ENCODE data around the gene XRCC3. TPM values are rescaled to one million over a fixed set of nuclear protein-coding genes. Genes with fewer than 3 reads are reported as not detected.

XRCC3 gene
- total RNA-seq, 1 donor from 2014 or later, result 6.9 TPM

DNA sequence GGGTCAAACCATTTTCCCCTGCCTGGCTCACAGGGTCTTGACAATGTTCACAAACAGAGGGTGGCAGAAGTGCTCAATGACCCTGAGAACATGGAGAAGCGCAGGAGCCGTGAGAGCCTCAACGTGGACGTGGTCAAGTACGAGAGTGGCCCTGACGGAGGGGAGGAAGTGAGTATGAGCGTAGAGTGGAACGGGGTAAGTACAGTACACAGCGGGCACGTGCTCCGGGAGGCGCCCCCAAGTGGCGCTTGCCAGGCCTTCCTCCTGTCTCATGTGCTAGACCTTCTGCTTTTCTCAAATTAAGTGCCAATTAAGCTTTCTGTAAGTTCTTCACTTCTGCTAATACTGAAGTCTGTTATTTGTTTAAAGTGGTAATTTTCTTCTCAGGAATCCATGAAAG, 35.9 kb downstream of the XRCC3 start:
- intact Hi-C loops (cut with DNase I), result no loop called here
- no peak for DNase-seq (ENCODE audit: extremely low spot score in 2 of 2)
- Histone ChIP-seq H3K27ac (no peak overlapping the region), H3K9me3 (no peaks in the 10 kb centered on the region), H3K27me3 (no peaks in the 10 kb centered on the region), H3K4me3 (no peak overlapping the region), H3K36me3 (peaks cover 0 to 94% of the 10 kb centered on the region in 2 donors), H3K4me1 (no peaks in the 10 kb centered on the region)
- TF ChIP-seq POLR2A (IDR thresholded peaks at IDR 0.05) (no peak), POLR2AphosphoS5 (IDR thresholded peaks at IDR 0.05; ENCODE audit: insufficient read depth in 1 of 2, low read depth in 1 of 2) (no peak), CTCF (IDR thresholded peaks at IDR 0.05) (no peak)

GRCh38 chr14:103676881-103677675, 38.2 kb downstream of the XRCC3 start:
- DNase-seq (ENCODE audit: extremely low spot score in 2 of 2), result no peak
- Histone ChIP-seq H3K27ac (no peak overlapping the region), H3K9me3 (no peaks in the 10 kb centered on the region), H3K27me3 (no peaks in the 10 kb centered on the region), H3K36me3 (peaks cover 0 to 95% of the 10 kb centered on the region in 2 donors), H3K4me3 (no peak overlapping the region), H3K4me1 (no peaks in the 10 kb centered on the region)
- intact Hi-C loops (cut with DNase I), result no loop called here
- TF ChIP-seq POLR2A (IDR thresholded peaks at IDR 0.05) (no peak), CTCF (IDR thresholded peaks at IDR 0.05) (no peak), POLR2AphosphoS5 (IDR thresholded peaks at IDR 0.05; ENCODE audit: insufficient read depth in 1 of 2, low read depth in 1 of 2) (no peak)

DNA sequence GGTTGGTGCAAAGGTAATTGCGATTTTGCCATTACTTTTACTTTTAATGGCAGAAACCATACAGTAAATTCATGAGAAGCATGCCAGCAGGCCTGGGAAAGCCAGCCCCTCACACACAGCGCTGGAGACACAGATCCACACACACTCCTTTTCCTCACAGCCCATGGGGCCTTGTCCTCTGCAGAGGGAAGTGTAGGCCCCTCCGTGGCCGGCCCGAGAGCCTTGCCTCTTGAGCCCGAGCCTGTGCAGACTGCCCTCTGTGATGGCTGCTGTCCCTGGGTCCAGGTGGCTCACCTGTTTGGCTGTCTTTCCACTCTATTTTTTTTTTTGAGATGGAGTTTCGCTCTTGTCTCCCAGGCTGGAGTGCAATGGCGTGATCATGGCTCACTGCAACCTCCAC, 39.3 kb downstream of the XRCC3 start:
- H3K4me1 ChIP-seq, result no peaks in the 10 kb centered on the region
- no peaks in the 10 kb centered on the region for H3K9me3 ChIP-seq
- peaks cover 0 to 95% of the 10 kb centered on the region in 2 donors for H3K36me3 ChIP-seq
- intact Hi-C loops (cut with DNase I), result no loop called here
- no peaks in the 10 kb centered on the region for H3K27me3 ChIP-seq
- no peak overlapping the region for H3K27ac ChIP-seq
- no peak overlapping the region for H3K4me3 ChIP-seq
- no peak for DNase-seq (ENCODE audit: extremely low spot score in 2 of 2)
- no peak for TF ChIP-seq CTCF (IDR thresholded peaks at IDR 0.05)
- TF ChIP-seq POLR2AphosphoS5 (IDR thresholded peaks at IDR 0.05; ENCODE audit: insufficient read depth in 1 of 2, low read depth in 1 of 2), result no peak
- TF ChIP-seq POLR2A (IDR thresholded peaks at IDR 0.05), result no peak

DNA sequence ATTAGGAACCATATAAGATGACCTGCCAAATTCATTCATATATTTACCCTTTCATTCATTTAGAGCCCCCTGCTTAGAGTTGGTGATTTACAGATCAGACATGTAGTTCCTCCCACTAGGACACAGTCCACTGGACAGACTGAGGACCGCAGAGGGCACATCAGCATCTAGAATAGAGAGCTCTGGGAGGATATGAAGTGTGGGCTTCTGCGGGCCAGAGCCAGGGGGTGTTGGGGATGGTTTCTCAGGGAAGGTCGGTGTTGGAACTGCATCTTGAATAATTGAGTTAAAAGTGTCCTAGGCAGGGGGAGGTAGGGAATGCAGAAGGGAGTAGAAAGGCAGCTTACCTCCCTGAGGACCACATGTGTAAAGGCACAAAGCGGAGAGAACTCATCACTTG, 43.3 kb downstream of the XRCC3 start:
- TF ChIP-seq CTCF (IDR thresholded peaks at IDR 0.05) (no peak), POLR2A (IDR thresholded peaks at IDR 0.05) (no peak), POLR2AphosphoS5 (IDR thresholded peaks at IDR 0.05; ENCODE audit: insufficient read depth in 1 of 2, low read depth in 1 of 2) (no peak)
- no peak overlapping the region for H3K4me3 ChIP-seq
- DNase-seq (ENCODE audit: extremely low spot score in 2 of 2), result no peak
- no peaks in the 10 kb centered on the region for H3K9me3 ChIP-seq
- no peak overlapping the region for H3K27ac ChIP-seq
- peaks cover 0 to 93% of the 10 kb centered on the region in 2 donors for H3K36me3 ChIP-seq
- no peaks in the 10 kb centered on the region for H3K4me1 ChIP-seq
- intact Hi-C loops (cut with DNase I), result no loop called here
- H3K27me3 ChIP-seq, result no peaks in the 10 kb centered on the region

DNA sequence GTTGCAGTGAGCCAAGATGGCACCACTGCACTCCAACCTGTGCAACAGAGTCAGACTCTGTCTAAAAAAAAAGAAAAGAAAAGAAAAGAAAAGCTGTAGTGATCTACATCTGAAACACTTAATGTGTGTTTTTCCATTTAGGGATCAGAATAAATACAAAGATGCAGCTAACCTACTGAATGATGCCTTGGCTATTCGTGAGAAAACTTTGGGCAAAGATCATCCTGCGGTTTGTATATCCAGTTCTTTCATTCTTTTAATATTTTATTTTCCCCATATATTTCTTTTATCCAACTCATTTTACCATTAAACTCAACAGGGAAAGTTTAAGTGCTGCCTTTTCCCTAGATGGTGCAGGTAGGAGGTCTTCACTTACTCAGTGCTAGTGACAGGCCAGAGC, 45.9 kb downstream of the XRCC3 start:
- intact Hi-C loops (cut with DNase I), result no loop called here
- Histone ChIP-seq H3K9me3 (no peaks in the 10 kb centered on the region), H3K27me3 (no peaks in the 10 kb centered on the region), H3K4me1 (no peaks in the 10 kb centered on the region), H3K4me3 (no peak overlapping the region), H3K27ac (no peak overlapping the region), H3K36me3 (peaks cover 0 to 82% of the 10 kb centered on the region in 2 donors)
- DNase-seq (ENCODE audit: extremely low spot score in 2 of 2), result no peak
- no peak for TF ChIP-seq POLR2A (IDR thresholded peaks at IDR 0.05)
- TF ChIP-seq CTCF (IDR thresholded peaks at IDR 0.05), result no peak
- no peak for TF ChIP-seq POLR2AphosphoS5 (IDR thresholded peaks at IDR 0.05; ENCODE audit: insufficient read depth in 1 of 2, low read depth in 1 of 2)

Data from vagina (tissue), 2 donors.